HCT116 (cell line): Measurements from ENCODE around the gene HSCB. TPM values are rescaled to one million over a fixed set of nuclear protein-coding genes. Genes with fewer than 3 reads are reported as not detected.

Source experiments
- ATAC-seq: fragments of 200-7000 bp; cut with Tn5 transposase; 2 replicates; pipeline ENCODE4 v1.9.1; 2020; ENCODE audit warnings: mild to moderate bottlenecking, moderate library complexity
- BruUV-seq: library from RNA; stranded (reverse); fragments of 400-500 nt; replicated peaks from 2 replicates; lab custom pipeline; 2021; lab: Mats Ljungman, UMichigan
- CTCF ChIA-PET: fragments of 300-600 bp; sonication (Branson Sonifier 250); formaldehyde crosslinking; loops from one replicate; lab custom pipeline; 2021; ENCODE audit warnings: antibody characterized with exemption; lab: Charles Lee
- POLR2A ChIA-PET: fragments of 300-600, 350-600 bp; sonication (Branson Sonifier 250); formaldehyde crosslinking; loops from one replicate; lab custom pipeline; 2021; ENCODE audit warnings: antibody characterized with exemption; lab: Charles Lee
- RAD21 ChIA-PET, 2 experiments: fragments of 300-600 bp; sonication (Branson Sonifier 250); formaldehyde crosslinking; loops; one replicate each; lab custom pipeline; 2023; ENCODE audit warnings: low total read pairs in 2 of 2; ENCODE audit not compliant: uncharacterized antibody in 2 of 2, unreplicated experiment in 2 of 2, low non-redundant PET in 1 of 2; lab: Charles Lee
- DNase-seq: peaks from one replicate; pipeline ENCODE4 v3.0.0-alpha.2; 2010; ENCODE audit warnings: low read depth, low spot score
- H2AFZ ChIP-seq: fragments of 200-600 bp; shearing (Covaris generic), sonication (generic); 2 replicates; pipeline ENCODE4 v1.6.1; 2017; ENCODE audit warnings: low read depth, mixed run types, mixed read lengths, antibody characterized with exemption, low read length; ENCODE audit not compliant: poor library complexity, severe bottlenecking
- H3K27ac ChIP-seq: 2 replicates; pipeline ENCODE4 v1.5.1; 2012; ENCODE audit warnings: low read depth, low read length
- H3K27me3 ChIP-seq: fragments of 200-600 bp; sonication (generic); 2 replicates; pipeline ENCODE4 v1.6.1; 2016; ENCODE audit warnings: mixed run types, low read length, mixed read lengths; ENCODE audit not compliant: insufficient read depth
- H3K36me3 ChIP-seq, 2 experiments: fragments of 200-500 bp in 1 of 2; fragments of 200-600 bp in 1 of 2; sonication (Bioruptor generic) in 1 of 2; sonication (generic) in 1 of 2; 2 replicates each; pipeline versions ENCODE4 v1.5.1 to v1.6.1; 2014 to 2016; ENCODE audit warnings: low read length in 2 of 2, inconsistent platforms in 1 of 2, mixed read lengths in 1 of 2, mixed run types in 1 of 2; ENCODE audit not compliant: insufficient read depth in 2 of 2, control insufficient read depth in 1 of 2
- H3K4me1 ChIP-seq, 2 experiments: fragments of 200-600 bp in 1 of 2; sonication (generic) in 1 of 2; 2 replicates each; pipeline versions ENCODE4 v1.5.1 to v1.6.1; 2012 to 2017; ENCODE audit warnings: low read length in 2 of 2, inconsistent platforms in 1 of 2, mild to moderate bottlenecking in 1 of 2, mixed read lengths in 1 of 2, mixed run types in 1 of 2, moderate library complexity in 1 of 2; ENCODE audit not compliant: insufficient read depth in 2 of 2, control insufficient read depth in 1 of 2
- H3K4me2 ChIP-seq: fragments of 200-600 bp; sonication (generic); 2 replicates; pipeline ENCODE4 v1.6.1; 2017; ENCODE audit warnings: mixed run types, low read length, mixed read lengths
- H3K4me3 ChIP-seq, 2 experiments: fragments of 200-600 bp in 1 of 2; sonication (generic) in 1 of 2; replicated peaks in 1 of 2; 2 replicates each; pipeline ENCODE4 v1.5.1; 2011 to 2016; ENCODE audit warnings: low read length in 2 of 2, control low read depth in 1 of 2, low read depth in 1 of 2, mild to moderate bottlenecking in 1 of 2, mixed read lengths in 1 of 2, mixed run types in 1 of 2
- H3K79me2 ChIP-seq: fragments of 200-600 bp; sonication (generic); 2 replicates; pipeline ENCODE4 v1.6.1; 2017; ENCODE audit warnings: mild to moderate bottlenecking, mixed run types, low read length, moderate library complexity, mixed read lengths; ENCODE audit not compliant: insufficient read depth
- H3K9ac ChIP-seq: fragments of 200-600 bp; sonication (generic); 2 replicates; pipeline ENCODE4 v1.6.1; 2016; ENCODE audit warnings: low read length, mixed read lengths
- H3K9me2 ChIP-seq: fragments of 200-600 bp; sonication (generic), shearing (Covaris generic); 2 replicates; pipeline ENCODE4 v1.6.1; 2017; ENCODE audit warnings: mixed run types, mild to moderate bottlenecking, moderate library complexity; ENCODE audit not compliant: insufficient read depth
- H3K9me3 ChIP-seq, 2 experiments: fragments of 200-500 bp in 1 of 2; fragments of 200-600 bp in 1 of 2; sonication (Bioruptor generic) in 1 of 2; sonication (generic) in 1 of 2; 2 replicates each; pipeline ENCODE4 v1.6.1; 2014 to 2017; ENCODE audit warnings: low read length in 2 of 2, mixed read lengths in 2 of 2, inconsistent platforms in 1 of 2, low read depth in 1 of 2, mild to moderate bottlenecking in 1 of 2, mixed run types in 1 of 2, moderate library complexity in 1 of 2; ENCODE audit not compliant: control insufficient read depth in 1 of 2, insufficient read depth in 1 of 2
- H4K20me1 ChIP-seq: fragments of 200-600 bp; sonication (generic), shearing (Covaris generic); 2 replicates; pipeline ENCODE4 v1.6.1; 2017; ENCODE audit warnings: mixed run types, mild to moderate bottlenecking, moderate library complexity; ENCODE audit not compliant: insufficient read depth
- CBX3 ChIP-seq: IDR thresholded peaks from 2 replicates; pipeline ENCODE4 v1.6.1; 2012; ENCODE audit warnings: low read depth
- CEBPB ChIP-seq: IDR thresholded peaks from 2 replicates; pipeline ENCODE4 v1.6.1; 2012; ENCODE audit warnings: low read depth
- CTCF ChIP-seq, 3 experiments: fragments of 200-600 bp in 1 of 3; sonication (generic) in 1 of 3; IDR thresholded peaks in 2 of 3; conservative IDR thresholded peaks in 1 of 3; 2 replicates each; pipeline ENCODE4 v1.5.1; 2012 to 2017; ENCODE audit warnings: low read depth in 2 of 3, low read length in 2 of 3, antibody characterized with exemption in 1 of 3, borderline replicate concordance in 1 of 3, control low read depth in 1 of 3, mild to moderate bottlenecking in 1 of 3, mixed read lengths in 1 of 3, mixed run types in 1 of 3, moderate library complexity in 1 of 3; ENCODE audit not compliant: insufficient read depth in 1 of 3
- ELF1 ChIP-seq: IDR thresholded peaks from 2 replicates; pipeline ENCODE4 v1.6.1; 2012; ENCODE audit warnings: low read depth, borderline replicate concordance
- EZH2 ChIP-seq: fragments of 200-600 bp; sonication (generic); IDR thresholded peaks from 2 replicates; pipeline ENCODE4 v1.6.1; 2017; ENCODE audit warnings: antibody characterized with exemption, mixed run types
- JUND ChIP-seq: IDR thresholded peaks from 2 replicates; pipeline ENCODE4 v1.6.1; 2012
- MAX ChIP-seq: IDR thresholded peaks from 2 replicates; pipeline ENCODE4 v1.6.1; 2012
- POLR2A ChIP-seq: IDR thresholded peaks from 2 replicates; pipeline ENCODE4 v1.7.0; 2011; ENCODE audit warnings: borderline replicate concordance; ENCODE audit not compliant: insufficient read depth, insufficient read length; ENCODE audit errors: extremely low read depth
- POLR2AphosphoS5 ChIP-seq: IDR thresholded peaks from 2 replicates; pipeline ENCODE4 v1.6.1; 2011; ENCODE audit warnings: mild to moderate bottlenecking, low read depth, low read length, moderate library complexity
- RAD21 ChIP-seq: IDR thresholded peaks from 2 replicates; pipeline ENCODE4 v1.6.1; 2012; ENCODE audit warnings: low read depth, mild to moderate bottlenecking
- ZFX ChIP-seq: fragments of 450-650 bp; IDR thresholded peaks from 2 replicates; pipeline ENCODE4 v1.6.1; 2017
- intact Hi-C: fragments of 100-400 bp; cut with micrococcal nuclease; formaldehyde crosslinking; loops from 2 replicates; pipeline ENCODE4 v1.10.0; 2022
- total RNA-seq: library from RNA; stranded (reverse); gene quantifications from one replicate; pipeline ENCODE4 v1.2.1, GENCODE V29; 2021; ENCODE audit not compliant: unreplicated experiment
- TF ChIP-seq, protein P1 (sequence below): IDR thresholded peaks from 2 replicates; pipeline ENCODE4 v1.6.1; 2012; ENCODE audit warnings: low read depth
- TF ChIP-seq, protein P2 (sequence below): IDR thresholded peaks from 2 replicates; pipeline ENCODE4 v1.6.1; 2012

Gene HSCB
- total RNA-seq, 1 experiment from 2014 or later = 14.5 TPM

DNA sequence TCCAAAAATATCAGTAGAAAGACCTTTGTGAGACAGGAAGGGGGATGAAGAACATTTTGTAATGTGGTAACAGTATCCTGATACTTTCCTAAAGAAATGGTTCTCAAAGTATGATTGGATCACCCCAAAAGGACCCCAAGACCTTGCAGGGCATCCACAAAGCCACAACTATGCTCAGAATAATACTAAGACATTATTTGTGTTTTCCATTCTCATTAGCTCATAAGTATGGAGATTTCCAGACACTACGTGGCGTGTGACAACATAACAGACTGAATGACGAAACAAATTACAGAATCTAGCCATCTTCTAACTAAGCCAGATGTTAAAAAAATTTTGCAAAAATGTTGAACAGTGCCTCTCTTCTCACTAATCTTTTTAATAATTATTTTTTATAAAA, 25.2 kb upstream of the HSCB start:
- no peaks in the 10 kb centered on the region for H4K20me1 ChIP-seq
- POLR2A ChIA-PET = no interaction called here

More for the DNA sequence above, 25.2 kb upstream of the HSCB start:
- no peak for ATAC-seq
- H3K36me3 ChIP-seq = peaks cover 13 to 14% of the 10 kb centered on the region in 2 experiments; a peak in 2 of 4 replicates
- H3K4me2 ChIP-seq = no peak overlapping the region
- no peak for DNase-seq
- H2AFZ ChIP-seq = no peak overlapping the region
- TF ChIP-seq ZFX (no peak), CTCF (IDR thresholded peaks at IDR 0.05 in 2 of 3, conservative IDR thresholded peaks at IDR 0.05 in 1 of 3; ENCODE audit: borderline replicate concordance in 1 of 3, insufficient read depth in 1 of 3, low read depth in 2 of 3, low read length in 2 of 3) (no peak), JUND (no peak), ELF1 (no peak), POLR2AphosphoS5 (no peak), CEBPB (no peak), EZH2 (no peak), CBX3 (no peak), MAX (no peak), POLR2A (no peak), RAD21 (no peak)
- TF ChIP-seq, protein P1, sequence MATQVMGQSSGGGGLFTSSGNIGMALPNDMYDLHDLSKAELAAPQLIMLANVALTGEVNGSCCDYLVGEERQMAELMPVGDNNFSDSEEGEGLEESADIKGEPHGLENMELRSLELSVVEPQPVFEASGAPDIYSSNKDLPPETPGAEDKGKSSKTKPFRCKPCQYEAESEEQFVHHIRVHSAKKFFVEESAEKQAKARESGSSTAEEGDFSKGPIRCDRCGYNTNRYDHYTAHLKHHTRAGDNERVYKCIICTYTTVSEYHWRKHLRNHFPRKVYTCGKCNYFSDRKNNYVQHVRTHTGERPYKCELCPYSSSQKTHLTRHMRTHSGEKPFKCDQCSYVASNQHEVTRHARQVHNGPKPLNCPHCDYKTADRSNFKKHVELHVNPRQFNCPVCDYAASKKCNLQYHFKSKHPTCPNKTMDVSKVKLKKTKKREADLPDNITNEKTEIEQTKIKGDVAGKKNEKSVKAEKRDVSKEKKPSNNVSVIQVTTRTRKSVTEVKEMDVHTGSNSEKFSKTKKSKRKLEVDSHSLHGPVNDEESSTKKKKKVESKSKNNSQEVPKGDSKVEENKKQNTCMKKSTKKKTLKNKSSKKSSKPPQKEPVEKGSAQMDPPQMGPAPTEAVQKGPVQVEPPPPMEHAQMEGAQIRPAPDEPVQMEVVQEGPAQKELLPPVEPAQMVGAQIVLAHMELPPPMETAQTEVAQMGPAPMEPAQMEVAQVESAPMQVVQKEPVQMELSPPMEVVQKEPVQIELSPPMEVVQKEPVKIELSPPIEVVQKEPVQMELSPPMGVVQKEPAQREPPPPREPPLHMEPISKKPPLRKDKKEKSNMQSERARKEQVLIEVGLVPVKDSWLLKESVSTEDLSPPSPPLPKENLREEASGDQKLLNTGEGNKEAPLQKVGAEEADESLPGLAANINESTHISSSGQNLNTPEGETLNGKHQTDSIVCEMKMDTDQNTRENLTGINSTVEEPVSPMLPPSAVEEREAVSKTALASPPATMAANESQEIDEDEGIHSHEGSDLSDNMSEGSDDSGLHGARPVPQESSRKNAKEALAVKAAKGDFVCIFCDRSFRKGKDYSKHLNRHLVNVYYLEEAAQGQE = no peak
- TF ChIP-seq, protein P2, sequence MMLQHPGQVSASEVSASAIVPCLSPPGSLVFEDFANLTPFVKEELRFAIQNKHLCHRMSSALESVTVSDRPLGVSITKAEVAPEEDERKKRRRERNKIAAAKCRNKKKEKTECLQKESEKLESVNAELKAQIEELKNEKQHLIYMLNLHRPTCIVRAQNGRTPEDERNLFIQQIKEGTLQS = no peak
- TF ChIP-seq, all 23 proteins: peak for 0
- Histone ChIP-seq H3K9me3 (no peaks in the 10 kb centered on the region), H3K79me2 (no peaks in the 10 kb centered on the region), H3K4me1 (no peaks in the 10 kb centered on the region; a peak in 1 of 4 replicates), H3K4me3 (no peak overlapping the region), H3K27me3 (no peaks in the 10 kb centered on the region), H3K9ac (no peak overlapping the region), H3K9me2 (no peaks in the 10 kb centered on the region), H3K27ac (no peak overlapping the region)
- no TSS peak for BruUV-seq
- intact Hi-C loops = no loop called here
- CTCF ChIA-PET = no interaction called here
- RAD21 ChIA-PET = no interaction called here
